GM12873 (cell line): ENCODE results near the gene ORM2.

Experiments used
- TF ChIP-seq, protein P1 (sequence below): IDR thresholded peaks from 2 replicates; pipeline ENCODE4 v1.5.1; 2012; ENCODE audit warnings: low read depth, mild to moderate bottlenecking, moderate library complexity, low read length, control low read depth; ENCODE audit not compliant: insufficient read depth; ENCODE audit errors: missing control alignments

ORM2 gene

DNA sequence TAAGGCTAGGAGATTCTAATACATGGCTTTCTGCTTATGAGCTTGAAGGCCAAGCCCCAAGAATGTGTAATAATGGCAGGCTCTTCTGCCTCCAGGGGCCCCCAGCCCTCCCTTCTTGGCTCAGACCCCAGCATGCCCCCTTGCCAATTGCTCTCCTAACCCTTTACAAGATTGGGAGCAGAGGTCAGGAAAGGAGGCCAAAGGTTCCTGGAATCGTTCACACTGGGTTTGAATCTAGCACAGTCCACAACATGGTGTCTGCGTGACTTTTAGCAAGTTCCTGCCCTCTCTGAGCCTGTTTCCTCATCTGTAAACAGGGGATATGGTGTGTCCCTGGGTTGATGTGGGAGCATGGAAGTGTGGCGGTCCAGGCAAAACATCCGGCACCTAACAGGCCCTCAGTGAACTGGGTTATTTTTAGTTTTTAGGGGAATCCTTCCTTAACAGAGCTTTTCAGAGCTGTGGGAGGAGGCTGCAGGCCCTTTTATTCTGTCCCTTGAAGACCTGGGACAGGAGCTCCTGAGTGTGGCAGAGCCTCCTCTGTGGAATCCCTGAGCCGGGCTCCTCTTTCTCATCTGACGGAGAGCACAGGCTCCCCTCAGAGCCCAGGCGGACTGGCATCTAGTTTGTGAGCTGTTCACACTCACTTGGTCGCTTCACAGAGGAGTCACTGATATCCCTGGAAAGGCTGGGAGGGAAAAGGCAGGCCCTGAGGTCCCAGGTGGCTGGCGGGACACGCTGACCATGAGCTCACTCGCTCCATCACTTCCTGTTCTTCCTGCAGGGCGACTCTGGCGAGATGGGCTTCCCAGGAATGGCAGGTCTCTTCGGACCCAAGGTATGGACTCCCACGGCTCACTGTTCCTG, 30.1 kb upstream of the ORM2 start:
- TF ChIP-seq, protein P1, sequence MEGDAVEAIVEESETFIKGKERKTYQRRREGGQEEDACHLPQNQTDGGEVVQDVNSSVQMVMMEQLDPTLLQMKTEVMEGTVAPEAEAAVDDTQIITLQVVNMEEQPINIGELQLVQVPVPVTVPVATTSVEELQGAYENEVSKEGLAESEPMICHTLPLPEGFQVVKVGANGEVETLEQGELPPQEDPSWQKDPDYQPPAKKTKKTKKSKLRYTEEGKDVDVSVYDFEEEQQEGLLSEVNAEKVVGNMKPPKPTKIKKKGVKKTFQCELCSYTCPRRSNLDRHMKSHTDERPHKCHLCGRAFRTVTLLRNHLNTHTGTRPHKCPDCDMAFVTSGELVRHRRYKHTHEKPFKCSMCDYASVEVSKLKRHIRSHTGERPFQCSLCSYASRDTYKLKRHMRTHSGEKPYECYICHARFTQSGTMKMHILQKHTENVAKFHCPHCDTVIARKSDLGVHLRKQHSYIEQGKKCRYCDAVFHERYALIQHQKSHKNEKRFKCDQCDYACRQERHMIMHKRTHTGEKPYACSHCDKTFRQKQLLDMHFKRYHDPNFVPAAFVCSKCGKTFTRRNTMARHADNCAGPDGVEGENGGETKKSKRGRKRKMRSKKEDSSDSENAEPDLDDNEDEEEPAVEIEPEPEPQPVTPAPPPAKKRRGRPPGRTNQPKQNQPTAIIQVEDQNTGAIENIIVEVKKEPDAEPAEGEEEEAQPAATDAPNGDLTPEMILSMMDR = no peak

DNA sequence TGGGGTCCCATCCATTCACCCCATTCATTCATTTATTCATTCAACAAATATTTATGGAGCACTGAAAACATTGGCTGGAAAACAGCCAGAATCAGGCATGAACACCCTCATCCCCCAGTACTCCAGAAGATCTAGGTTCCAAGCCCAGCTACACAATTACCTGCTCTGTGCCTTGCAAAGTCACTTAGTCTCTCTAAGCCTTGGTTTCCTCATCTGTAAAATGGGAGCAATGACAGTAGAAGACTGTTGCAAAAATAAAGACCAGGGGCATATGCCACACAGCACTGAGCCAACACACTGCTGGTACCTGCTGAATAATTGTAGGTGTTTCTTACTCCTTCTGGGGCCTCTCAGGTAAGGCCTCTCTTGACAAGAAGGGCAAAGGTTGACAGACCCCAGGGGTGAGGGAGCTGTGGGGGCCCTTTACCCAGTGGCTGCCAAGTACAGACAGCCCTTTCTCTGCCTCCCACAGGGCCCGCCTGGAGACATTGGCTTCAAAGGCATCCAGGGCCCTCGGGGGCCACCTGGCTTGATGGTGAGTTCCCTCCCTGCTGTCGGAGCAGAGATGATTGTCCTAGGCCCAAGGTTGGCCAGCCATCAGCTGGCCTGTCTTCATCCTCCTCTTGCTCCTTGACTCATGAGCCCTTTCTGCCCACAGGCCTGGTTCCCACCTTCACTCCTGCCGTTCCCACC, 29.4 kb upstream of the ORM2 start:
- TF ChIP-seq, protein P1 = no peak

DNA sequence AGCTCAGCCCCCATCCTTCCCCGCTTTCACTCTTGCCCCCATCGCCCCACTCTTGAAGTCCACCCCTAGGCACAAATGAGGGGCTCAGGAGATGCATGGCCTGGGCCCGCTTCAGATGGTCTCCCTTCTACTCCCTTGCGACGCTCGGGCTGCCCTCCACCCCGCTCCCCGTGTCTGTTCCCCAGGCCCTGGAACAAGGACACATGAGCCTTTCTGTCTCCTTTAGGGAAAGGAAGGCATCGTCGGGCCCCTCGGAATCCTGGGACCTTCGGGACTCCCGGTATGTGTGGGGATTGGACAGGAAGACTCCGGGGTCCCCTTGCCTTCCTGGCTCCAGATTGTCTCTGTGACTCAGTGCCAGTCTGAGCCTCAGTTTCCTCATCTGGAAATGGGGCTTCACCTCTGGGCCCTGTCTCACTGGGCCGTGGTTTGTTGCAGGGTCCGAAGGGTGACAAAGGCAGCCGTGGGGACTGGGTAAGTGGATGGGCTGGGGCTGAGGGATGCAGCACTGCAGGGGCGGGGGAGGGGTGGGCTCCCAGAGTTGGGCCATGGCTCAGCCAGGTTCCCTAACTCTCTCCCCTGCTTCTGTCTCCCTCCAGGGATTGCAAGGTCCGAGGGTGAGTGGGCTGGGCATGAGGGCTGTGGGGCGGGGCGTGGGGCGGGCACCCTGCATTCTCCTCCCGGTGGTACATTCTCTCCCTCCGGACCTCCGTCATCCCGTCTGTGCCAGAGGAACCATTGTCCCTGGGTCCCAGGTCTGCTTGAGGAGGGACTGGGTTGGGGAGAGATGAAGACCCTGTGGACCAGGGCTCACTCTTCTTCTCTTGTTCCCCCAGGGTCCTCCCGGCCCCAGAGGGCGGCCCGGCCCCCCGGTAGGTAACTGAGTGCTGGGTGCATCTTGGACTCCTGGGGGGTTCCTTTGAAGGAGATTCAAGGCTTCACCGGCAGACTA, 28.5 kb upstream of the ORM2 start:
- TF ChIP-seq, protein P1 = no peak

DNA sequence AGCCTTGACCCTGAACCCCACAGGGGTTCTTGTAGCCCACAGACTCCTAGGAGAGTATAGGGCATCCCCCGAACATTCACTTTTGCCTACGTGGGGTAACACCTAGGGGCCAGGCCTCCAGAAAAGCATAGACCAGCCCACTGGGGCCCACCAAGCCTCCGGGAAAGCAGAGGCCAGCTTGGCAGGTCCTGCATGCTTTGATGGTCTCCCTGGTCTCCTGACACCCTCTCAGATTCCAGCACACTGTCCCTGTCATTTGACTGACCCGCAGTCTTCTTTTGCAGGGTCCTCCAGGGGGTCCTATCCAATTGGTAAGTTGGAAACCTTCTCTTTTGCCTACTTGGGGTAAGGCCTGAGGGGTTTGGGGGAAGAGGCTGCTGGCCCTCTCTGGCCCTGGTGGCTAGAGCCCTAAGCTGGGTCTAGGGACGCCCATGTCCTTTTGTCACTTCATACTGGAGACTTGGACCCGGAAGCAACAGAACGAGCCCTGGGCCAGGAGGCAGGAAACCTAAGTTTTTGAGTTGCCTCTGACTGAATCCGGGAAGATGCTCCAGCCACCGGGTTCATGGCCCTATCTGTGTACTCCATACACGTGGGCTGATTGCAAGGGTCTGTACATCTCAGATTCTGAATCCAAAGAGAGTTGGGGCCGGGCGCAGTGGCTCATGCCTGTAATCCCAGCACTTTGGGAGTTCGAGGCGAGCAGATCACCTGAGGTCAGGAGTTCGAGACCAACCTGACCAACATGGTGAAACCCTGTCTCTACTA, 27.7 kb upstream of the ORM2 start:
- TF ChIP-seq, protein P1 = no peak

DNA sequence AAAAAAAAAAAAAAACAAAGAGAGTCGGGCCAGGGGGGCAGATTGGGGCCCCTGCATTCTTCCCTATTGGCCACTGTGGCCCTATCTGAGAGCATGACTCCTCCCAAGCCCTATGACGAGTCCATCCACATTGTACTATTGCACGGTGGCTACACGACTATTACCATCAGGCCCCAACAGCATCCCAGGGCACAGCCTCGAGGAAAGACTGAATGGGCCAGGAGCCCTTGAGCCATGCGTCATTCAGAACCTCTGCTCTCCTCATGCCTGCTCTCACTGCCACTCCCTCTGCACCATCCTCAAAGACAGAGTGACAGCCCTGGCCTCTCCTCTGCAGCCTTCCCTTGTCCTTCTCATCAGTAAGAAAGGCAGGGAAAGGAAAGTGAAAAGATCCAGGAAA, 26.9 kb upstream of the ORM2 start:
- TF ChIP-seq, protein P1 = no peak

DNA sequence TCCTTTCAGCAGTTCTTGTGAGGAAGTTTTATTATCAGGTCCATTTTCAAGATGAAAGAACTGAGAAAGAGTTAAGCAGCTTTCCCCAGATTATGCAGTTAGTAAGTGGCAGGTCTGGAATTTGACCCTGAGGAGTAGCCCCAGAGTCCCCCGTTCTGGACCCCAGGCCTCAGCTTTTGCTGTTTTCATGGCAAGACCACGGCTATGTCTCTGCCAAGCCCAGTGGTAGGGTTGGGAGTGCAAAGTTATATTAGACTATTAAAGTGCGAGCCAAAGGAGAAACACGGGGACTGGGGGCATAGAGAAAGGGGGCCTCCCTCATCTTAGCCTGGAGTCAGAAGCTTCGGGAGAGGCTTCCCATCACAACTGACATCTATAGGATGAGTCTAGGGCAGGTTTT, 26.1 kb upstream of the ORM2 start:
- TF ChIP-seq, protein P1 = no peak
